NCI-H1436 treated with DMSO at 0.1 percent for 48 hours (cell line): ENCODE results near the gene FNDC3B.

ENCODE experiments used
- DNase-seq: peaks from one replicate; lab custom pipeline; 2025; lab: John Stamatoyannopoulos, UW

The FNDC3B gene

GRCh38 chr3:172189987-172190603, 150.7 kb downstream of the FNDC3B start:
- no peak for DNase-seq

GRCh38 chr3:172190980-172191379, 151.6 kb downstream of the FNDC3B start:
- no peak for DNase-seq

DNA sequence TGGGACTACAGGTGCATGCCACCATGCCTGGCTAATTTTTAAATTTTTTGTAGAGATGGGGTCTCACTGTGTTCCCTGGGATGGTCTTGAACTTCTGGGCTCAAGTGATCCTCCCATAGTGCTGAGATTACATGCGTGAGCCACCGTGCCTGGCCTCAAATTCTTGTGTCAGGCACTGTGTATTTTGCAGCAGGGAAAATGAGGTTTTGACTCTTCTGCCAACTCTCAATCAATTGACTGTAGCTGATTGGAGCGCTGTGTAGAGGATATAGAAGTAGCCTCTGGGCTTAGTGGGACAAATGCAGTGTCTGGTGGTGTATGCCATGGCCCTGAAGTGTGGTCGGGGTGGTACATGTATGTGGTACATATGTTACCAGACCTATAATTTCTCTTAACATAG, 152.3 kb downstream of the FNDC3B start:
- DNase-seq, result no peak

- no peak for DNase-seq
Measured at GRCh38 chr3:172192830-172193415, 153.5 kb downstream of the FNDC3B start.

GRCh38 chr3:172193436-172193835, 154.1 kb downstream of the FNDC3B start:
- no peak for DNase-seq

GRCh38 chr3:172194702-172195406, 155.5 kb downstream of the FNDC3B start:
- peak; percentile 35 for DNase-seq

DNA sequence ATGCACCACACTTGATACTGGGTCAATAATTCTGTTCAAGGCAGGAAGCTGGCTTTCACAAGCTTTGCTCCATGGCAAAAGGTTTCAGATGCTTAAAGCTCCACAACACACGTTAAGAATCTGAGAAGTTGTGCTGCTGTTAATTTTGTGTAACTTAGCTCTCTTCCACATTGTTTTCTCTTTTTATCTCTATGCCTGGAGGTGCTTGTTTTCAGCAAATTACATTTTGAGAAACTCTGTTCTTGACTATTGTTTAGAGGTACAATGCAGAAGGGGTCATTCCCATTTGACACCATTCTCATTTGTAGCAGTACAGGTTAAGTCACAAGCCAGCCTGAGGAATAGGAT, 156.0 kb downstream of the FNDC3B start:
- no peak for DNase-seq

DNA sequence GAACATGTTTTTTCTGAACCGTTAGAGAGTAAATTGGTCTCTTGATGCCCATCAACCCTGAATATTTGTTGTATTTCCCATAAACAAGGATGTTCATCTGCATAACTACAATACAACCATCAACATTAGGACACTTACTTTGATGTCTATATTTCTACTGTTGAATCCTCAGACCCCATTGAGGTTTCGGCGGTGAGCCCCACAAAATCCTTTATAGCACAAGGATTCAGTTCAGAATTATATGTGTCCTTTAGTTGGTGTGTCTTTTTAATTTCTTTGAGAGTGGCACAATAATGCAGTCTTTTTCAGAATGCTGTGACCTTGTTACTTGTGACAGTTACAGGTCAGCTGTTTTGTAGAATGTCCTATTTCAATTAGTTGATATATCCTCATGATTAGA, 158.0 kb downstream of the FNDC3B start:
- DNase-seq, result no peak

- DNase-seq, result no peak
Measured at GRCh38 chr3:172198428-172198827, 159.1 kb downstream of the FNDC3B start.

- DNase-seq, result no peak
Measured at GRCh38 chr3:172199850-172200369, 160.5 kb downstream of the FNDC3B start.

DNA sequence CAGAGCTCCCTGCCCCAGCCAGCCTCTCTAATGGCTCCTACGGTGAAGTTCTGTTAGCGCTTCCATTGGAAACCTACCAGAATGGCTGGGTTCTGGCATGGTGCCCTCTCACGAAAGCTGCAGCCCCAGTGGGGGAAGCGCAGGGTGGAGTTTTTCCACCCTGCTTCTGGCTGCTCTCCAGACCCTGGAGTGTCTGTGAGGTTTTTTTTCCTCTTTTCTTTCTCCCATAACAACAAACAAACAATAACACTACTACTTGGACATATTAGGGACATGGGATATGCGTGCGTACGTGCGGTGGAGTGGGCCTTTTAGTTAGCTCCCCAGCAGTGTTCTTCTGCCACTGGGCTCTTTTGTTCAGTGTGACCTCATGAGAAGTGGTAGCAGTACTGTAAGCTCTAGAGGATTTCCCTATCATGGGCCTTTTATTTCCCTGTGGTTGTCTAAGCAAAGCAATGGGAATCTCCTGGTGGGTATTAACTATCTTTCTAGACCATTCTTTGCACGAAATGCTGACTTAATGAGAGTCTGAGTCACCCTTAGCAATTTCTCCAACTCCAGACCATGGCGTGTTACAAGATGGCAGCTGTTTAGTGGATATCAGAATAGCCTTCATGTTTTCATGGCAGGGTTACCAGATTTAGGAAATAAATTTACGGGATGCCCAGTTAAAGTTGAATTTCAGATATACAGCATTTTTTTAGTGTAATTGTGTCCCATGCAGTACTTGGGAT, 161.9 kb downstream of the FNDC3B start:
- no peak for DNase-seq

- no peak for DNase-seq
Measured at GRCh38 chr3:172201870-172202236, 162.5 kb downstream of the FNDC3B start.

GRCh38 chr3:172202797-172203196, 163.4 kb downstream of the FNDC3B start:
- DNase-seq, result no peak

- DNase-seq, result no peak
Measured at GRCh38 chr3:172203522-172204258, 164.3 kb downstream of the FNDC3B start.

- no peak for DNase-seq
Measured at GRCh38 chr3:172204716-172205115, 165.3 kb downstream of the FNDC3B start.

- DNase-seq, result no peak
Measured at GRCh38 chr3:172208586-172209332, 169.4 kb downstream of the FNDC3B start.

DNA sequence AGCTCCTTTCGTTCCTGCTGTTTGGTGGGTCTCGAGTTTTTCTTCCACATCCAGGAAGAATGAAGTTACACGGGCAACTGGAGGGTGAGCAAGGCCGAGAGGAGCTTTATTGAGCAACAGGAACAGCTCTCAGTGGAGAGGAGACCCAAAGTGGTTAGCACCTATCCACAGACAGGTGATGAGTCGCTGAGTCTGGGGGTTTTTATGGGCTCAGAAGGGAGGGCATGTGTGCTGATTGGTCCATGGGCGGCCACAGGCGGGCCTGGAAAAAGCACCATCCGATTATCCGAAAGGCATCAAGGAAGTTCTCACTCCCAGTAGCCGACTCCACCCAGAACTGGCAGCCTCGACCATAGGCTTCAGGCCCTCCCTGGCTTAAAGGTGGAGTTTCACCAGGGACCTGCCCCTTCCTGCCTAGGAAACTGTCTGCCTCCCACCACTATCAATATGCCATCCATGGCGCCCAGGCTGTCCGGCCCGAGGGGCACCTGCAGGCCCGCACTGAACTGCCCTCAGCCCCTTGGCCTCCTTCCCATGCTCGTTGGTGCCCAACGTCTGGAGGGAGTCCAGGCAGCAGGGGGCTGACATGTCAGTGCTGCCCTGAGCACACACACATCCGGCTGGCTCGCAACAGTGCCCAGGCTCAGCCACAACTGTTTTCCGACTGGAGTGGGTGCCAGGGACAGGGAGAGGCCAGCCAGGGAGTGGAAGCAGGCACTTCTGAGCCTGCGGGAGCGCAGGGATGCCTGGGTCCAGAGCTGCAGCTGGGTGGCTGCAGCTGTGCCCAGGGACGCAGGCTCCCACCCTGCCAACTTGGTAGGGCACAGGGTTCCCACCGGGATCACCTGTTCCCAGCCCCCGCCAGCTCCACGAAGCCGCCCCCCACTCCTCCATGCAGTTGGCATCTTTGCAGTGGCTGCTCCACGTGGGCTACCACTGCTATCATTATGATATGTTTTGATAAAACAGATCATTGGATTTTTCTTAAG, 170.2 kb downstream of the FNDC3B start:
- no peak for DNase-seq

DNA sequence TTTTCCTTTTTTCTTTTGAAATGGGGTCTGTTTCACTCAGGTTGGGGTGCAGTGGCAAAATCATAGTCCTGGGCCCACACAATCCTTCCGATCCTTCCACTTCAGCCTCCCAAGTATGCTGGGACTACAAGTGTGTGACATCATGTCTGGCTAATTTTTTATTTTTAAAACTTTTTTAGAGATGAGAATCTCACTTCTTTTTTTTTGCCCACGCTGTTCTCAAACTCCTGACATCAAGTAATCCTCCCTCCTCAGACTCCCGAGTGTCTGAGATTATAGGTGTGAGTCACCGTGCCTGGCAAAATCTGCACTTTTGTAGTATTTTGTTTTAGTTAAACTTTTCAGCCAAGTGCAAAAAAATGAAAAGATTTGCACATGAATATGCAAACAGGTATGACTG, 171.0 kb downstream of the FNDC3B start:
- DNase-seq, result no peak

GRCh38 chr3:172211123-172211522, 171.7 kb downstream of the FNDC3B start:
- DNase-seq, result no peak

DNA sequence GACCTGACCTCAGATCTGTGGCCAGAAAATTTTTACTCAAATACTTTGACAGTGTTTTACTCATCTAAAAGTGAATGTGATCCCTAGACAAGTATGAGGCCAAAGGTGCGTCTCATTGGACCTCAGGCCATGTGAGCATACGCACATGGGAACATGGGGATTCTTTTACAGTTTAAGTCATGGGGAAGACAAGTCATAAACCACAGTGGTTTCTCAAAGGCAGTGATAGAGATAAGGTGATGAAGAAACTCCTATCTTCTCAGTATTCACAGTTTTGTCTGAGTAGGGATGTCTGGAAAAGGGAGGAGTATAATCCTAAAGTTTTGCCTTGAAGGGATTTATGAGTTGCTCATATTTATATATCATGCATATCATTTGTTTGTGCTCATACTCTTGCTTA, 173.8 kb downstream of the FNDC3B start:
- no peak for DNase-seq
